ENCODE measurements around the gene MON2. TPM values are rescaled to one million over a fixed set of nuclear protein-coding genes. Genes with fewer than 3 reads are reported as not detected.

The MON2 gene
- total RNA-seq, 2 donors from 2014 or later = 30.3 to 43.3 TPM

GRCh38 chr12:62635649-62636048 lies 169.0 kb downstream of the MON2 start:
- Histone ChIP-seq H3K27ac (ENCODE audit: low read depth, low read length) (no peak overlapping the region), H3K9me3 (ENCODE audit: control insufficient read depth, low read length) (no peaks in the 10 kb centered on the region), H3K36me3 (ENCODE audit: control insufficient read depth, insufficient read depth, low read length) (no peaks in the 10 kb centered on the region), H3K4me3 (ENCODE audit: low read length) (no peak overlapping the region), H3K27me3 (ENCODE audit: control insufficient read depth, insufficient read depth, low read length, poor library complexity, severe bottlenecking) (no peaks in the 10 kb centered on the region), H3K9ac (ENCODE audit: extremely low read depth, low read length, poor library complexity, severe bottlenecking) (no peak overlapping the region), H3K4me1 (ENCODE audit: control insufficient read depth, insufficient read depth, low read length) (peaks cover 17% of the 10 kb centered on the region)
- 80% methylated on average over 1 of the region's 1 CpG; no CpG with 5 or more reads in 1 of the 2 experiments for WGBS, 2 experiments (ENCODE audit: insufficient coverage in 1 of 2, insufficient read length in 1 of 2)
- no peak for DNase-seq
- Mint-ChIP-seq H3K27me3 (ENCODE audit: insufficient read depth) (no peaks in the 10 kb centered on the region), H3K9me3 (no peaks in the 10 kb centered on the region), H3K4me3 (no peak overlapping the region), H3K4me1 (peaks cover 49% of the 10 kb centered on the region), H3K36me3 (ENCODE audit: low read depth) (no peaks in the 10 kb centered on the region), H3K27ac (no peak overlapping the region)
- TF ChIP-seq CTCF (conservative IDR thresholded peaks at IDR 0.05) = no peak

GRCh38 chr12:62637679-62638078 lies 171.1 kb downstream of the MON2 start:
- no peaks in the 10 kb centered on the region for H3K36me3 ChIP-seq (ENCODE audit: control insufficient read depth, insufficient read depth, low read length)
- Mint-ChIP-seq H3K4me1 (peaks cover 48% of the 10 kb centered on the region), H3K9me3 (no peaks in the 10 kb centered on the region), H3K27me3 (ENCODE audit: insufficient read depth) (no peaks in the 10 kb centered on the region), H3K27ac (no peak overlapping the region), H3K36me3 (ENCODE audit: low read depth) (no peaks in the 10 kb centered on the region), H3K4me3 (no peak overlapping the region)
- H3K4me1 ChIP-seq (ENCODE audit: control insufficient read depth, insufficient read depth, low read length) = peaks cover 11% of the 10 kb centered on the region
- H3K27me3 ChIP-seq (ENCODE audit: control insufficient read depth, insufficient read depth, low read length, poor library complexity, severe bottlenecking) = no peaks in the 10 kb centered on the region
- no peak overlapping the region for H3K27ac ChIP-seq (ENCODE audit: low read depth, low read length)
- TF ChIP-seq CTCF (conservative IDR thresholded peaks at IDR 0.05) = no peak
- H3K9ac ChIP-seq (ENCODE audit: extremely low read depth, low read length, poor library complexity, severe bottlenecking) = no peak overlapping the region
- 87% methylated on average over 4 of the region's 5 CpGs; no CpG with 5 or more reads in 1 of the 2 experiments for WGBS, 2 experiments (ENCODE audit: insufficient coverage in 1 of 2, insufficient read length in 1 of 2)
- DNase-seq = peak; percentile 73
- no peaks in the 10 kb centered on the region for H3K9me3 ChIP-seq (ENCODE audit: control insufficient read depth, low read length)
- H3K4me3 ChIP-seq (ENCODE audit: low read length) = no peak overlapping the region

- Histone ChIP-seq H3K4me1 (ENCODE audit: control insufficient read depth, insufficient read depth, low read length) (peaks cover 21% of the 10 kb centered on the region), H3K4me3 (ENCODE audit: low read length) (no peak overlapping the region), H3K27me3 (ENCODE audit: control insufficient read depth, insufficient read depth, low read length, poor library complexity, severe bottlenecking) (no peaks in the 10 kb centered on the region), H3K9me3 (ENCODE audit: control insufficient read depth, low read length) (no peaks in the 10 kb centered on the region), H3K27ac (ENCODE audit: low read depth, low read length) (no peak overlapping the region), H3K9ac (ENCODE audit: extremely low read depth, low read length, poor library complexity, severe bottlenecking) (peak overlapping the region; percentile 7), H3K36me3 (ENCODE audit: control insufficient read depth, insufficient read depth, low read length) (no peaks in the 10 kb centered on the region)
- no peak for TF ChIP-seq CTCF (conservative IDR thresholded peaks at IDR 0.05)
- Mint-ChIP-seq H3K36me3 (ENCODE audit: low read depth) (no peaks in the 10 kb centered on the region), H3K27ac (peak overlapping the region; percentile 90), H3K9me3 (no peaks in the 10 kb centered on the region), H3K4me3 (no peak overlapping the region), H3K4me1 (peaks cover 44% of the 10 kb centered on the region), H3K27me3 (ENCODE audit: insufficient read depth) (no peaks in the 10 kb centered on the region)
- WGBS, 2 experiments (ENCODE audit: insufficient coverage in 1 of 2, insufficient read length in 1 of 2) = 77 to 82% methylated on average over 4 of the region's 4 CpGs
- peak; percentile 73 for DNase-seq
Observed at GRCh38 chr12:62640910-62641448, 174.4 kb downstream of the MON2 start.

All from endodermal cell (in vitro differentiated cells).